HG02981 (cell line): ENCODE data around the gene FAM50B.

Source experiments
- ATAC-seq: cut with Tn5 transposase; IDR thresholded peaks from one replicate; pipeline ENCODE4 v1.9.1; 2021; ENCODE audit warnings: mild to moderate bottlenecking, moderate library complexity; ENCODE audit not compliant: unreplicated experiment

The FAM50B gene

GRCh38 chr6:3848925-3849605 is at the start of gene FAM50B:
FAM50B (plus strand) TSS chr6:3849373; CDS start chr6:3849812, 439 bp downstream.
- ATAC-seq = peak; percentile 90

- no peak for ATAC-seq
These were observed 49.5 kb upstream of the FAM50B start for GRCh38 chr6:3799719-3800118.

GRCh38 chr6:3800850-3801591 is 48.2 kb upstream of the FAM50B start:
- ATAC-seq = no peak

GRCh38 chr6:3801960-3802359 is 47.2 kb upstream of the FAM50B start:
- ATAC-seq = no peak

GRCh38 chr6:3803627-3804468 is 45.3 kb upstream of the FAM50B start:
- no peak for ATAC-seq

GRCh38 chr6:3804964-3805363 is 44.2 kb upstream of the FAM50B start:
- no peak for ATAC-seq

GRCh38 chr6:3805448-3806123 is 43.6 kb upstream of the FAM50B start:
- ATAC-seq = no peak

GRCh38 chr6:3806169-3806922 is 42.8 kb upstream of the FAM50B start:
- no peak for ATAC-seq

GRCh38 chr6:3808199-3808598 is 41.0 kb upstream of the FAM50B start:
- ATAC-seq = no peak

- ATAC-seq = no peak
These were observed 40.2 kb upstream of the FAM50B start for GRCh38 chr6:3808759-3809514.

GRCh38 chr6:3809515-3809891 is 39.7 kb upstream of the FAM50B start:
- ATAC-seq = no peak

- ATAC-seq = no peak
These were observed 39.2 kb upstream of the FAM50B start for GRCh38 chr6:3809982-3810381.

- no peak for ATAC-seq
These were observed 38.0 kb upstream of the FAM50B start for GRCh38 chr6:3811191-3811590.

- ATAC-seq = no peak
These were observed 36.6 kb upstream of the FAM50B start for GRCh38 chr6:3812596-3812995.

GRCh38 chr6:3813150-3813780 is 35.9 kb upstream of the FAM50B start:
- no peak for ATAC-seq

- ATAC-seq = no peak
These were observed 35.3 kb upstream of the FAM50B start for GRCh38 chr6:3813918-3814317.

- ATAC-seq = no peak
These were observed 34.6 kb upstream of the FAM50B start for GRCh38 chr6:3814539-3814938.

- ATAC-seq = no peak
These were observed 32.9 kb upstream of the FAM50B start for GRCh38 chr6:3816251-3816650.
